Left lung (tissue), 10 donors: ENCODE data around the gene TAOK2. TPM values are rescaled to one million over a fixed set of nuclear protein-coding genes. Genes with fewer than 3 reads are reported as not detected.

ENCODE experiments used
- ATAC-seq: fragments of 200-7000 bp; cut with Tn5 transposase; one replicate; pipeline ENCODE4 v1.9.1; 2020; ENCODE audit warnings: moderate library complexity
- DNase-seq, 4 donors: peaks; one replicate each; pipeline ENCODE4 v3.0.0-alpha.2; 2013 to 2020
- H3K27ac ChIP-seq, 2 donors: fragments of 200-600 bp; sonication (generic) in 1 of 2; one replicate each; pipeline versions ENCODE4 v1.5.0 to v1.8.0; 2020 to 2021
- H3K27me3 ChIP-seq, 2 donors: fragments of 200-600 bp; sonication (generic) in 1 of 2; one replicate each; pipeline versions ENCODE4 v1.5.0 to v1.8.0; 2020 to 2021
- H3K36me3 ChIP-seq, 2 donors: fragments of 200-600 bp; sonication (generic) in 1 of 2; one replicate each; pipeline versions ENCODE4 v1.5.0 to v1.8.0; 2020 to 2021
- H3K4me1 ChIP-seq, 2 donors: fragments of 200-600 bp; one replicate each; pipeline ENCODE4 v1.8.0; 2021
- H3K4me3 ChIP-seq, 2 donors: fragments of 200-600 bp; sonication (generic) in 1 of 2; one replicate each; pipeline versions ENCODE4 v1.5.0 to v1.8.0; 2020 to 2021; ENCODE audit warnings: mild to moderate bottlenecking in 1 of 2
- H3K9me3 ChIP-seq, 2 donors: fragments of 200-600 bp; sonication (generic) in 1 of 2; one replicate each; pipeline versions ENCODE4 v1.5.0 to v1.8.0; 2020 to 2021
- CTCF ChIP-seq, 2 donors: fragments of 200-600 bp; sonication (generic) in 1 of 2; IDR thresholded peaks; one replicate each; pipeline versions ENCODE4 v1.5.0 to v1.8.0; 2021; ENCODE audit warnings: antibody characterized with exemption in 2 of 2
- intact Hi-C, 2 donors: fragments of 100-400 bp; cut with DNase I; formaldehyde crosslinking; loops; one replicate each; pipeline versions ENCODE4 v1.11.2 to v1.14.2; 2022
- polyA plus RNA-seq, 6 donors: library from polyadenylated mRNA; unstranded; fragments of 120-200 nt; gene quantifications; one replicate each; pipeline ENCODE4 v1.2.1, GENCODE V29; 2013; ENCODE audit not compliant: insufficient read length in 6 of 6
- total RNA-seq, 2 donors: library from RNA; stranded (reverse); fragmentation: NEBNext Ultra II Directional; extraction: Animal tissue kit (Norgen Biotek cat#: 25700); gene quantifications; one replicate each; pipeline ENCODE4 v1.2.1, GENCODE V29; 2021
- donor health status: DM: no; HTN: yes; CAD: no.
- donor health status: DM: no; HTN: no; CAD: no.

TAOK2 gene
- total and polyA plus RNA-seq, 8 donors, result 47.5 to 71.4 (median 57.4) TPM

- H3K36me3 ChIP-seq, result peaks cover 16 to 100% of the 10 kb centered on the region in 2 donors
- H3K27ac ChIP-seq, result peak overlapping the region; percentile 26 to 39
- H3K9me3 ChIP-seq, result no peaks in the 10 kb centered on the region
- no peak for TF ChIP-seq CTCF (IDR thresholded peaks at IDR 0.05)
- no peak overlapping the region for H3K4me3 ChIP-seq
- ATAC-seq (no peak), DNase-seq (no peak)
- intact Hi-C loops, result no loop called here
- H3K4me1 ChIP-seq, result peaks cover 5 to 24% of the 10 kb centered on the region in 2 donors
- H3K27me3 ChIP-seq, result no peaks in the 10 kb centered on the region
Observed at GRCh38 chr16:29984764-29985147, 11.1 kb downstream of the TAOK2 start.

GRCh38 chr16:29985271-29985811, 11.7 kb downstream of the TAOK2 start:
- DNase-seq, result peak in 1 of 4 donors; percentile 70
- no peak overlapping the region for H3K4me3 ChIP-seq
- no peaks in the 10 kb centered on the region for H3K9me3 ChIP-seq
- peaks cover 7 to 24% of the 10 kb centered on the region in 2 donors for H3K4me1 ChIP-seq
- H3K27ac ChIP-seq, result peak overlapping the region in 1 of 2 donors; percentile 26
- no peaks in the 10 kb centered on the region for H3K27me3 ChIP-seq
- no peak for TF ChIP-seq CTCF (IDR thresholded peaks at IDR 0.05)
- H3K36me3 ChIP-seq, result peaks cover 16 to 100% of the 10 kb centered on the region in 2 donors
- intact Hi-C loops, result no loop called here
- no peak for ATAC-seq

GRCh38 chr16:29986231-29986630, 12.6 kb downstream of the TAOK2 start:
- intact Hi-C loops, result no loop called here
- peaks cover 15 to 24% of the 10 kb centered on the region in 2 donors for H3K4me1 ChIP-seq
- H3K27ac ChIP-seq, result no peak overlapping the region
- no peak for TF ChIP-seq CTCF (IDR thresholded peaks at IDR 0.05)
- H3K9me3 ChIP-seq, result no peaks in the 10 kb centered on the region
- H3K27me3 ChIP-seq, result no peaks in the 10 kb centered on the region
- DNase-seq (no peak), ATAC-seq (no peak)
- no peak overlapping the region for H3K4me3 ChIP-seq
- H3K36me3 ChIP-seq, result peaks cover 16 to 100% of the 10 kb centered on the region in 2 donors

- no peak for DNase-seq
- H3K4me3 ChIP-seq, result no peak overlapping the region
- no peaks in the 10 kb centered on the region for H3K27me3 ChIP-seq
- intact Hi-C loops, result no loop called here
- no peaks in the 10 kb centered on the region for H3K9me3 ChIP-seq
- peaks cover 16 to 100% of the 10 kb centered on the region in 2 donors for H3K36me3 ChIP-seq
- no peak for TF ChIP-seq CTCF (IDR thresholded peaks at IDR 0.05)
- H3K4me1 ChIP-seq, result peaks cover 16 to 24% of the 10 kb centered on the region in 2 donors
- no peak for ATAC-seq
- H3K27ac ChIP-seq, result no peak overlapping the region
Observed at GRCh38 chr16:29986931-29987330, 13.3 kb downstream of the TAOK2 start.

GRCh38 chr16:29987371-29988085, 13.9 kb downstream of the TAOK2 start:
- intact Hi-C loops, result no loop called here
- H3K4me3 ChIP-seq, result peak overlapping the region in 1 of 2 donors; percentile 7
- no peaks in the 10 kb centered on the region for H3K27me3 ChIP-seq
- ATAC-seq (no peak), DNase-seq (peak in 1 of 4 donors; percentile 78)
- TF ChIP-seq CTCF (IDR thresholded peaks at IDR 0.05), result no peak
- no peaks in the 10 kb centered on the region for H3K9me3 ChIP-seq
- H3K4me1 ChIP-seq, result peaks cover 16 to 30% of the 10 kb centered on the region in 2 donors
- H3K27ac ChIP-seq, result peak overlapping the region in 1 of 2 donors; percentile 59
- H3K36me3 ChIP-seq, result peaks cover 16 to 100% of the 10 kb centered on the region in 2 donors
